ENCODE results near the gene KCNMB2. TPM values are rescaled to one million over a fixed set of nuclear protein-coding genes. Genes with fewer than 3 reads are reported as not detected.

The KCNMB2 gene
- total and polyA plus RNA-seq, 2 experiments from 2014 or later = 2.4 TPM; not detected in 1

DNA sequence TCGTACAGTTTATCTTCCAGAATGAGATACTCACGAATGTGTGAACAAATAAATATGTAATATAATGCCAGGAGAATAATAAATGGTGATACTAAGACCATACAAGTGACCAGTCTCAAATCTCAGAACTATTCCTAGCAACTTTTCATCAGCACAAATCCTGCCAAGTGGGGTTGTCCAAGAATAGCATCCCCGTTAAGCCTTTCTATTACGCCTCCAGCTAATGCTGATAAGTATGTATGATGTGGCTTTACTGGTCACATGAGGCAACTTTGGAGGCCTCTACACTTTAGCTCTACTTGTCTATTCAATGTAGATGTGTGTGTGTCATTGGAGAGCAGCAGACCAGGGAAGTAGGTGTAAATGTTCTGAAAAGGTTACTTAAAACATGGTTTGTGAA is 129.5 kb downstream of the KCNMB2 start:
- TF ChIP-seq EZH2phosphoT487 (IDR thresholded peaks at IDR 0.05; ENCODE audit: low read depth, severe bottlenecking, unreplicated experiment) = no peak
- TF ChIP-seq CTCF (IDR thresholded peaks at IDR 0.05; ENCODE audit: poor library complexity) = no peak
- TF ChIP-seq EZH2 (IDR thresholded peaks at IDR 0.05; ENCODE audit: borderline replicate concordance) = no peak
- WGBS (ENCODE audit: low lambda C conversion rate, missing lambda C conversion rate) = 59% methylated on average over 4 of the region's 4 CpGs

DNA sequence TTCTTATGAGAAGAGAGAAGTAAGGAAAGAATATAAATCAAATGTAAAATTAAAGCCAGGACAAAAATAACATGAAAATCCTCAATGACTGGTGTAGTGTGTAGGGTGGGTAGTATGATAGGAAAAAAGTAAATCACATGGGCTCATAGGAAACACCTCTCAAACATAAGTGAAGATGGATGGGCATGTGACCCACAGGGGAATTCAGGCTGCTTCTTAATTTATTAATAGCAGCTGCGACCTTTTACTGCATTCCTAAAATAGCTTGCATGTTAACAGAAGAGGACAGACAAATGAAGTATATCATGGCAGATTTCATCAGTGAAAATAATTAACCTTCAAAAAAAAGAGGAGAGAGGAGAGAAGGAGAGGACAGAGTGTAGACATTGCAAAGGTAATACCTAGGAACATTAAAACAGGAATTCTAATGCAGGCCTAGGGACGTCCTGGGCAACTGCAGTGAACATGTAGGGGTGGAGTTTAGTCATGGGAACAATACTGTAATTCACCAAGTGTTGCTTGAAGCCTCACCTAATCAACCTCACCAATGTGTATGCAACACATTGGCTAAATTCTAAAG is 132.9 kb downstream of the KCNMB2 start:
- no peaks in the 10 kb centered on the region for H4K20me1 ChIP-seq (ENCODE audit: insufficient read depth, poor library complexity, severe bottlenecking)
- 34% methylated on average over 2 of the region's 2 CpGs for WGBS (ENCODE audit: low lambda C conversion rate, missing lambda C conversion rate)
- H3K4me2 ChIP-seq = no peak overlapping the region
- no peaks in the 10 kb centered on the region for H3K36me3 ChIP-seq (replicated peaks; ENCODE audit: insufficient read depth, low read depth)
- peaks cover 6% of the 10 kb centered on the region for H3K4me1 ChIP-seq (ENCODE audit: insufficient read depth)
- H3K27me3 ChIP-seq = no peaks in the 10 kb centered on the region
- no peak overlapping the region for H3K27ac ChIP-seq
- no peak for DNase-seq (ENCODE audit: low spot score)
- H3K9me3 ChIP-seq (ENCODE audit: low read depth) = no peaks in the 10 kb centered on the region
- no peaks in the 10 kb centered on the region for H3K79me2 ChIP-seq
- H2AFZ ChIP-seq = no peak overlapping the region
- TF ChIP-seq CTCF (IDR thresholded peaks at IDR 0.05; ENCODE audit: poor library complexity) (no peak), EZH2phosphoT487 (IDR thresholded peaks at IDR 0.05; ENCODE audit: low read depth, severe bottlenecking, unreplicated experiment) (no peak), EZH2 (IDR thresholded peaks at IDR 0.05; ENCODE audit: borderline replicate concordance) (no peak)
- H3K4me3 ChIP-seq = no peak overlapping the region
- no peaks in the 10 kb centered on the region for H3K9me2 ChIP-seq (replicated peaks; ENCODE audit: insufficient read depth)

More for the DNA sequence above, 129.5 kb downstream of the KCNMB2 start:
- Histone ChIP-seq H3K27me3 (no peaks in the 10 kb centered on the region), H3K4me3 (no peak overlapping the region), H4K20me1 (ENCODE audit: insufficient read depth, poor library complexity, severe bottlenecking) (no peaks in the 10 kb centered on the region), H3K9me3 (ENCODE audit: low read depth) (no peaks in the 10 kb centered on the region), H3K4me2 (no peak overlapping the region), H3K9me2 (replicated peaks; ENCODE audit: insufficient read depth) (no peaks in the 10 kb centered on the region), H2AFZ (no peak overlapping the region), H3K36me3 (replicated peaks; ENCODE audit: insufficient read depth, low read depth) (no peaks in the 10 kb centered on the region), H3K27ac (no peak overlapping the region), H3K79me2 (no peaks in the 10 kb centered on the region), H3K4me1 (ENCODE audit: insufficient read depth) (no peaks in the 10 kb centered on the region)
- no peak for DNase-seq (ENCODE audit: low spot score)

GRCh38 chr3:178669758-178670157 is 133.5 kb downstream of the KCNMB2 start:
- Histone ChIP-seq H2AFZ (no peak overlapping the region), H3K4me2 (no peak overlapping the region), H3K79me2 (no peaks in the 10 kb centered on the region), H3K27ac (no peak overlapping the region), H3K4me3 (no peak overlapping the region), H3K9me3 (ENCODE audit: low read depth) (no peaks in the 10 kb centered on the region), H3K9me2 (replicated peaks; ENCODE audit: insufficient read depth) (no peaks in the 10 kb centered on the region), H3K27me3 (no peaks in the 10 kb centered on the region), H3K4me1 (ENCODE audit: insufficient read depth) (peaks cover 6% of the 10 kb centered on the region), H4K20me1 (ENCODE audit: insufficient read depth, poor library complexity, severe bottlenecking) (no peaks in the 10 kb centered on the region), H3K36me3 (replicated peaks; ENCODE audit: insufficient read depth, low read depth) (no peaks in the 10 kb centered on the region)
- 87% methylated on average over 2 of the region's 2 CpGs for WGBS (ENCODE audit: low lambda C conversion rate, missing lambda C conversion rate)
- TF ChIP-seq CTCF (IDR thresholded peaks at IDR 0.05; ENCODE audit: poor library complexity) (no peak), EZH2phosphoT487 (IDR thresholded peaks at IDR 0.05; ENCODE audit: low read depth, severe bottlenecking, unreplicated experiment) (no peak), EZH2 (IDR thresholded peaks at IDR 0.05; ENCODE audit: borderline replicate concordance) (no peak)
- no peak for DNase-seq (ENCODE audit: low spot score)

Data from hepatocyte (in vitro differentiated cells).